ENCODE data around the gene OR14I1.
"Not testable (repeated sequence)": the region's sequence is repeated elsewhere in the genome, so short reads cannot be mapped to it uniquely, and the experiment has no call there.

The OR14I1 gene

DNA sequence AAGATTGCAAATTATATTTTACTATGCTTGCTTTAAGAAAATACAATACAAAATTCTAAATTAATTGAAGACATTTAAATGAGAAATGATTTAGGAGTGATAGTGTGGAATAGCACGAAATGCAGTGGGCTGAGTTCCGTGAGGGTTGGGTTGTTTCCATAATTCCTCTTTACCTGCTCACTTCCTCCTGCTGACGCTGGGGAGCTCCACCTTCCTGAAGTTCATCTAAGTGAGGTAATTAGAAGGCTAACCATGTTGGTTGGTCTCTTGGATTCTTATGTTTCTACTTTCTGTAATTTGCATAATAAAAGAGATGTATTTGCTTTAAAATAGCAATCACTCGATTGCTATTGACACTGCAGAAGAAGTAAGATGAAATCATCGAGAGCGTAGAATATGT is 4.7 kb downstream of the OR14I1 start:
- Mint-ChIP-seq H3K27ac (no peak overlapping the region), H3K4me1 (no peaks in the 10 kb centered on the region), H3K9me3 (no peaks in the 10 kb centered on the region), H3K27me3 (no peaks in the 10 kb centered on the region), H3K4me3 (no peak overlapping the region)
- no peak for DNase-seq
- ATAC-seq, result no peak

DNA sequence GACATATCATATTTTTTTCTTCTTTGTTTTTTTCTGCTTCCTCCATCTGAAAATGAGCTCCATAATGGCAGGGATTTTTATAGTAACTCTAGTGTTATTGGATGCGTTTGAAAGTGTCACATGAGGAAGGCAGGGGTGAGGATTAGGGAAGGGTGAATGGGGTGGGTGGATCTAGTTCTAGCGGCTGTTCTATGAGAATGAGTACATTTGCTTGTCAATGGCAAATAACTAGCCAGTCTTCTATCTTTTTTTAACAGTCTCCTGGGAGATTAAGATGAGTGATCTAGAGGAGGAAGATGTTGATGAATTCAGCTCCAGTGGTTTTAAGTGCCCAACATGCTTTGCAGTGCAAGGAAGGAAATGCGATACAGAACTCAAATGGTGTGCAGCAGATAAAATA is 5.8 kb downstream of the OR14I1 start:
- no peak for DNase-seq
- no peak overlapping the region for H3K4me3 Mint-ChIP-seq

DNA sequence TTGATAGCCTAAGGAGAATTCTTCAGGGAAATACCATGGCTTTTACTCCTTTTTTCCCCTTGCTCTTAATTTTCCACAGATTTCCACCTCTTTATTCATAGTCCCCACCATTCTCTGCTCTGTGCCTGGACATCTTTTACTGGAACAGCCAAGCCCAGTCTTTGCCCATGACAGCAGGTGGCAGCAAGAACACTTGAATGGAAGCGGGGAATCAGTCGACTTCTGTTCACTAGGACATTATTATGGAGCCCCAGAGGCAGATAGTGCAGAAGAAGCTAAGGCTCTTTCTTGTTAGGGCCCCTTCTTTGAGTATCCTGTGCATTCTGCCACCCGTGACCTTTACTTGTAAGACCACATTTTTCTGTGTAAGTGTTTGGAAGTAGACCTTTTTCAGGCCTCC is 6.3 kb downstream of the OR14I1 start:
- H3K9me3 Mint-ChIP-seq, result peaks cover 5 to 8% of the 10 kb centered on the region in 2 donors
- DNase-seq (no peak), ATAC-seq (no peak)
- no peaks in the 10 kb centered on the region for H3K4me1 Mint-ChIP-seq
- H3K27me3 Mint-ChIP-seq, result peaks cover 8% of the 10 kb centered on the region
- H3K27ac Mint-ChIP-seq, result no peak overlapping the region
- H3K4me3 Mint-ChIP-seq, result no peak overlapping the region

More for the DNA sequence above, 5.8 kb downstream of the OR14I1 start:
- peaks cover 8% of the 10 kb centered on the region for H3K27me3 Mint-ChIP-seq
- peak overlapping the region in 1 of 2 donors; percentile 15 for H3K27ac Mint-ChIP-seq
- H3K9me3 Mint-ChIP-seq, result peaks cover 5 to 8% of the 10 kb centered on the region in 2 donors
- ATAC-seq, result no peak
- H3K4me1 Mint-ChIP-seq, result no peaks in the 10 kb centered on the region

DNA sequence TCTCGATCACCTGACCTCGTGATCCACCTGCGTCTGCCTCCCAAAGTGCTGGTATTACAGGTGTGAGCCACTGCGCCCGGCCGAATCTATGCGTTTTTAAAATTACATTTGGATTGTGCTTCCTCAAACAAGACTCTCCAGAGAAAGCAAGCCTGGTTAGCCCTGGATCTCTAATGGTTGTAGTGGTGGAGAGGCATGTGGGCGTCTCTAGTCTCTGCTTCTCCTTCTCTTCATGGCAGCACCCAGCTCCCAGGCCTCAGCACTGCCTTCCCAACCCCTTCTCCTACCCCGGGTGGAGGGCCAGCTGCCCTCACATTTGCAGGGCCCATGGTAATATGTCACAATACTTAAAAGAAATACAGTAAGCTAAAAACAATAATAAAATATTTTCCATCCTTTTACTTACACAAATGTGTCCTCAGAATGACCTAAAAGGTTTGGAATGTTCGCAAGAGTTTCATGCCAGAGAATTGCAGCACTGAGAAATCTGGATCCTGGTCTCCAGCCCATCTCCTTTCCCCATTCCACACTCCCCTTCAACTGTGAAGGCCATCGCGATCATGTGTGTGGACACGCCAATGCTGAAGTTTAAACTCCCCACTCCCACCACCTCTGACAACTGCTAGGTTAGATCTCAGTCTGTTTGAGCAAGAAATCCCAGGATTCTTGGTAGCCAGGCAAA is 7.0 kb downstream of the OR14I1 start:
- H3K4me3 Mint-ChIP-seq, result no peak overlapping the region
- H3K27me3 Mint-ChIP-seq, result peaks cover 8% of the 10 kb centered on the region
- DNase-seq (no peak), ATAC-seq (no peak)
- H3K9me3 Mint-ChIP-seq, result peaks cover 5 to 8% of the 10 kb centered on the region in 2 donors
- no peaks in the 10 kb centered on the region for H3K4me1 Mint-ChIP-seq
- no peak overlapping the region for H3K27ac Mint-ChIP-seq

DNA sequence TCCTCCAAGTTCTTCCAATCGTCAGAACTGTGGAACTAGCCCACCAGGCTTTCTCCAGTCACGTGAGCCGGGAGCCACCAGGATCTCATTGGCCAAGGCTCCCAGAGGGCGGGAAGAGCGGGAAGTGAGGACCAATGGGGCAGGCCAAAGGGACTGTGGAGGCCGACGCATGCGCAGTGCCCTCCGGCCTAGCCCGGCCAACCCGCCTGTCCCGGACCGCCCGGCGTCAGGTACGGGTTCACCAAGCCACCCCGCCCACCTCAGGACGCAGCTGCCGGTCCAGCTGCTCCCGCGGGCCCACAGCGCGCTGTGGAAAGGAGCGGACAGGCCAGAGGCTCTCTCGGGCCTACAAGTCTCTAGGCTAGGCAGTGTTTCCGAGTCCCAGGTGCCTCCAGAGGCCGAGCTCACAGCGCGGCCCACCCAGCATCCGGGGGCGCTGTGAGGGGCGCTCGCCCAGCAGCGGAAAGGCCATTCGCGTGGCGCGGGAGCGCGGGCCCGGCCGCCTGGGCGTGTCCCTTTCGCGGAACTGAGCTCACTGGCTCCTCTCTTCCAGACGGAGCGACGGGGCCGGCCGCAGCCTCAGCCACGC is 10.9 kb downstream of the OR14I1 start:
- Mint-ChIP-seq H3K27me3 (peaks cover 8% of the 10 kb centered on the region), H3K4me3 (no peak overlapping the region), H3K27ac (no peak overlapping the region), H3K9me3 (peaks cover 15 to 18% of the 10 kb centered on the region in 2 donors), H3K4me1 (peaks cover 4% of the 10 kb centered on the region)
- DNase-seq (no peak), ATAC-seq (peak; percentile 45)

DNA sequence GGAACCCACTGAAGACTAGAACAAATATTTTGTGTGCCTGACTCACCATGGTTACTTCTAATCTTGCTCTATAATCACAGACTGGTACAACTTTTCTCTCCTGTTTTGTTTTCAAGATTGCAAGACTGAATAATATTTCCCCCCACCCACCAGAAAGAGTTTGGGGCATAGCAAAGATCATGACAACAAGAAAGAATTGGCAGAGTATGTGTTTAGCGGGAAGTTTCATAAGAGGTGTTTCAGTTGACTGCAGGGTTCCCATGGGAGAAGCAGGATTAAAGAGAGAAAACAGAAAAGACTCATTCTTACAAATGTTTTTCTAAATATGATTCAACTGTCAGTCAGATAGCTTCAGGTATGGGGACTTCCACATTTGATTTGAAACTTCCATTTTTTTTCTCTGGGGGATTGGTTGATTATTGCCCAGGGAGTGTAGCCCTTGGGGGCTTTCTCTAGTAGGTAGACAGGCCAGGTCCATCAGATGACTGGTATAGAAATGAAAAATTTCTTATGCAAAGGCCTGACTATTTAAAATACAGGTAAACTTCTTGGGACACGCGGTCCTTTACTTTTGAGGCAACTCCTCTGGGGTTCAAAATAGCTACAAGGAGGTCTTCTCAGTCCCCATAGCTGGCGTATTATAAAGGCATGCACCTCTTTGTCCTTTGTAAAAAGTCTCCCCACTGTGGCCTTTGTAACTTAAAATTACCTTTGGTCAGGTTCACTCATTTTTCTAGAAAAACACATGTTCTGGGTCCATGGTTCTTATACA is 13.9 kb downstream of the OR14I1 start:
- Mint-ChIP-seq H3K27ac (no peak overlapping the region), H3K9me3 (peaks cover 15 to 18% of the 10 kb centered on the region in 2 donors), H3K4me3 (no peak overlapping the region), H3K27me3 (peaks cover 8% of the 10 kb centered on the region), H3K4me1 (peaks cover 6% of the 10 kb centered on the region)
- DNase-seq (no peak), ATAC-seq (no peak)

DNA sequence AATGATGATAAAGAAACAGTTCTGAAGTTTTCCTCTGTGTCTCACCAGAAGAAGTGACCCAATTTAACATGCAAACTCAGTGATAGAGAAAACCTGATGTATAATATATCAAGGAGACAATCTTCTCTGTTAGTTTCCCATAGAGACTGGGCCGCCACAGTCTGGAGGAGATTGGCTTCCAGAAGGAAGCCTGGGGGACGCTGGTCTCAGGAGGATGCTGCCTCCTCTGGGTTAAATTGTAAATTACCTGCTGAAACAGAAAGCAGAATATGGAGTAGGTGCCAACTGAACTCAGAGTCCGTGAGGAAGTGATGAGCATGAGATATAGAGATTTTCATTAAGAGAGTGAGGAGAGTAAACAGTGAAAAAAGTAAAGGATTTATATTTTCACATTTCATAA is 15.8 kb downstream of the OR14I1 start:
- Mint-ChIP-seq H3K27me3 (peaks cover 5% of the 10 kb centered on the region), H3K4me1 (peaks cover 6% of the 10 kb centered on the region), H3K27ac (no peak overlapping the region), H3K4me3 (no peak overlapping the region), H3K9me3 (peaks cover 9 to 10% of the 10 kb centered on the region in 2 donors)
- ATAC-seq (peak; percentile 67), DNase-seq (peak in 1 of 2 donors; percentile 6)

DNA sequence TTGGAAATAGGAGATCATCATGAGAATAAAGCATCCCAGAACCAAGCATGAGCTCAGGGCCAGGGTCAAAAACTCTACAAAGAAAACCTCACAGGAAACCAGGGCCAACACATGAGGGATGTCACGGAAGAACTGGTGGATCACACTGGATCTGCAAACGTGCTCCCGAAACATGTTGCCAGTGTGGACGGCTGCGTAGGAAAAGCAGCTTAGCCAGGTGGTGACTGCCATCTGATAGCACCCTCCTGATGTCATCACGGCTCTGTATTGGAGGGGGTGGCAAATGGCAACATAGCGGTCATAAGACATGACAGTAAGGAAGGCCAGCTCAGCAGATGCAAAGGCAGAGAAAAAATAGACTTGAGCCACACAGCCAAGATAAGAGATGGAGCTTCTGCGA is 20.9 kb downstream of the OR14I1 start:
- ATAC-seq, result no peak
- Mint-ChIP-seq H3K27me3 (peaks cover 13% of the 10 kb centered on the region), H3K27ac (no peak overlapping the region), H3K4me1 (peaks cover 1% of the 10 kb centered on the region), H3K9me3 (no peaks in the 10 kb centered on the region), H3K4me3 (no peak overlapping the region)
- DNase-seq, result no peak

DNA sequence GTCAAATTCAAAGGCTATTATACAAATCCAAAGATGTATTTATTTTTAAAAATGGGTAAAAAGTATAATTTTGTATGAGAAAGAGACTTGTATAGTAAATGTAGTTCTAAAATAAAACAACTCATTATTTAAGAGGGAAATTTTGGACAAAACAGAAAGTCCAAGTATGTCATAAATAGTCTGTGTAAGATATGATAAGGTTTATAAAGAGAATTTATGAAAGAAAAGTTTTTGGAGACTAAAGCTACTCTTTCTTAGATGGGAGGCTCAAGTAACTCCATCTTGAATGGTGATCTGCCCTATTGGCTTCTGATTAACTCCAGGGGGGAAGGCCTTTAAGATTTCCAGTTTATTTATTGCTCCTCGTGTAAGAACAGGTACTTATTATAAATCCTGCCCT is 32.6 kb downstream of the OR14I1 start:
- ATAC-seq, result no peak
- Mint-ChIP-seq H3K9me3 (peaks cover 0 to 16% of the 10 kb centered on the region in 2 donors), H3K27ac (no peak overlapping the region), H3K4me3 (no peak overlapping the region), H3K4me1 (no peaks in the 10 kb centered on the region), H3K27me3 (no peaks in the 10 kb centered on the region)
- no peak for DNase-seq

DNA sequence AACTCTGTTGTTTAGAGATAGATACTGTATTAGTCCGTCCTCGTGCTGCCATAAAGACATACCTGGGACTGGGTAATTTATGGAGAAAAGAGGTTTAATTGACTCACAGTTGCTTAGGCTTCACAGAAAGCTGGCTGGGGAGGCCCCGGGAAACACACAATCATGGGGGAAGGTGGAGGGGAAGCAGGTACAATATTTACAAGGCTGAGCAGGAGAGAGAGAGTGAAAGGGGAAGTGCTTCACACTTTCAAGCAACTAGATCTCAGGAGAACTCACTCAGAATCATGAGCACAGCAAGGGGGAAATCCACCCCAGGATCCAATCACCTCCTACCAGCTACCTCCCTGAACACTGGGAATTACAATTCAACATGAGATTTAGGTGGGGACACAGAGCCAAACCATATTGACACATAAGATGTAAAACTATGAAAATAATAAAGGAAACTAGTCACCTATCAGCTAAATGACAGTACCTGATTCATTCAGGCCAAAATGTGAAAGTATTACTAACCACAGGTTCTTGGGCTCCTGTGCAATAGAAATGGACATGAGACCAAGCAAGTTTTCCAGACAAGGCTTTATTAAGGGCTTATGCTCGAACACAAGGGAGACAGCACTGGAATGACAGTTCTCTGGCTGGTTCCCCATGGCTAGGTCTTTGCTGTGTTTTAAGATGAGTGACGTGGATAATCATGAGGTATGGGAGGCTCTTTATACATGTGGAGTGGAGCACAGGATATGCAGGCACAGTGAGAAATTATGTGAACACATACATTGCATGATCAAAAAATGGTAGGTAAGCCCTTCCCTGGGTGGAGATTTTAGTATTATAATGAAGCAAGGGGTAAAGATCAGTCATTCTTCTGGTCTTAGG is 38.9 kb downstream of the OR14I1 start:
- not testable (repeated sequence) for DNase-seq, H3K27me3 Mint-ChIP-seq, H3K9me3 Mint-ChIP-seq, H3K4me1 Mint-ChIP-seq, ATAC-seq, H3K4me3 Mint-ChIP-seq
- peak overlapping the region in 1 of 2 donors; percentile 60 for H3K27ac Mint-ChIP-seq

DNA sequence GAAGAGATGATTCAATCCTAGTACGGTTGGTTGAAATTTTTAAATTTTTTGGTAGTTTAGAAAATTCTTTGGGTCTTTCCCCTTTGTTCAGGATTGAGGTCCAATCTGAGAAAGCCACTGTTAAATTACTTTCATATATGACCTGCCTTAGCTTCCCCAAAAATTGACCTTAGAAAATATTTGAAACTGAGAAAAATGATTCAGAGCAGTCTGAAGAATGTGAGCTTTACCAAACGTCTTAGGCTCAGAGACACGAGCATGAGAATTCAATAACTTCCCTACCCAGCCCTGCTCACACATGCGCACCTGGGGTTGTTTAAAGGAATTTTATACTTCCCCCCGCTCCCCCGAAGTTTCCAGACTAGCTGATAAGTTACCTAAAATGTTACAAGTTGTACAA is 45.8 kb downstream of the OR14I1 start:
- not testable (repeated sequence) for H3K4me1 Mint-ChIP-seq, ATAC-seq, H3K4me3 Mint-ChIP-seq, DNase-seq, H3K27me3 Mint-ChIP-seq, H3K27ac Mint-ChIP-seq, H3K9me3 Mint-ChIP-seq

DNA sequence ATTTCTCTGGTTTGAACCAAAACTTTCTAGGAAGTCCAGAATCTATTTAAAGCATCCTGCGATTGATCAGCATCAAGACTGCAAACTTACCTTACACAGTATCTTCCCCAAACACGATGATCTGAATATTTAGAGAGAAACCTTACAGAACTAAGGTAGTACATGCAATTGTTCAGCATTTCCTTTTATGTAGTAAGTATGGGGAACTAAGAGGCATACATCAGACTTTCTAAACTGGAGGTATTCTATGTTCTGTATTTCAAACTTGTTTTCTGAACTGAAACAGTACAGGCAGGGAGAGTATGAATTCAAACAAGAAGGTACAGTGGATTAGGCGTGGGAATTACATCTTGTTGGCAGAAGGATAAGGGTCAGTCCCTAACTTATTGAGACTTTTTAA is 47.2 kb downstream of the OR14I1 start, which contains the start of gene OR2T27:
Gene OR2T27 (minus strand): TSS at position 175 of the 400 bp plus-strand sequence. CDS start 4,644 bp downstream, outside the sequence.
- not testable (repeated sequence) for H3K27ac Mint-ChIP-seq, H3K4me3 Mint-ChIP-seq, ATAC-seq, H3K9me3 Mint-ChIP-seq, H3K27me3 Mint-ChIP-seq, DNase-seq, H3K4me1 Mint-ChIP-seq
